Measurements from ENCODE around the gene MAD2L2. TPM values are rescaled to one million over a fixed set of nuclear protein-coding genes. Genes with fewer than 3 reads are reported as not detected.

MAD2L2 gene
- polyA plus RNA-seq, 1 donor from 2014 or later = 49.1 TPM

GRCh38 chr1:11680270-11681070, 478 bp downstream of the MAD2L2 start:
- Mint-ChIP-seq H3K36me3 (no peaks in the 10 kb centered on the region), H3K9me3 (no peaks in the 10 kb centered on the region), H3K4me3 (peak overlapping the region; percentile 93 to 97 (median 94)), H3K4me1 (peaks cover 5 to 13% (median 6%) of the 10 kb centered on the region in 3 donors), H3K27ac (peak overlapping the region; percentile 23 to 67 (median 32)), H3K27me3 (no peaks in the 10 kb centered on the region)

- Mint-ChIP-seq H3K27me3 (no peaks in the 10 kb centered on the region), H3K4me1 (peaks cover 3 to 6% (median 5%) of the 10 kb centered on the region in 3 donors), H3K36me3 (no peaks in the 10 kb centered on the region), H3K9me3 (no peaks in the 10 kb centered on the region), H3K27ac (no peak overlapping the region), H3K4me3 (peak overlapping the region in 3 of 4 donors; percentile 8 to 74 (median 63))
These were observed 2.5 kb downstream of the MAD2L2 start for GRCh38 chr1:11678442-11678841.

- no peaks in the 10 kb centered on the region for H3K27me3 Mint-ChIP-seq
- H3K27ac Mint-ChIP-seq = no peak overlapping the region
- no peaks in the 10 kb centered on the region for H3K36me3 Mint-ChIP-seq
- H3K9me3 Mint-ChIP-seq = no peaks in the 10 kb centered on the region
- H3K4me3 Mint-ChIP-seq = no peak overlapping the region
- peaks cover 3 to 5% (median 5%) of the 10 kb centered on the region in 3 donors for H3K4me1 Mint-ChIP-seq
These were observed 4.4 kb downstream of the MAD2L2 start for GRCh38 chr1:11676386-11677103.

GRCh38 chr1:11675325-11675724, 5.6 kb downstream of the MAD2L2 start:
- H3K9me3 Mint-ChIP-seq = no peaks in the 10 kb centered on the region
- H3K27me3 Mint-ChIP-seq = no peaks in the 10 kb centered on the region
- no peak overlapping the region for H3K27ac Mint-ChIP-seq
- H3K36me3 Mint-ChIP-seq = no peaks in the 10 kb centered on the region
- no peak overlapping the region for H3K4me3 Mint-ChIP-seq
- H3K4me1 Mint-ChIP-seq = peaks cover 3 to 10% (median 5%) of the 10 kb centered on the region in 3 donors

- Mint-ChIP-seq H3K27ac (no peak overlapping the region), H3K4me3 (peak overlapping the region in 1 of 4 donors; percentile 45), H3K9me3 (no peaks in the 10 kb centered on the region), H3K4me1 (peaks cover 1 to 10% (median 5%) of the 10 kb centered on the region in 3 donors), H3K27me3 (no peaks in the 10 kb centered on the region), H3K36me3 (no peaks in the 10 kb centered on the region)
These were observed 6.5 kb downstream of the MAD2L2 start for GRCh38 chr1:11674488-11674887.

- no peak overlapping the region for H3K27ac Mint-ChIP-seq
- H3K9me3 Mint-ChIP-seq = no peaks in the 10 kb centered on the region
- no peaks in the 10 kb centered on the region for H3K27me3 Mint-ChIP-seq
- H3K4me1 Mint-ChIP-seq = peaks cover 0 to 7% (median 2%) of the 10 kb centered on the region in 3 donors
- H3K36me3 Mint-ChIP-seq = no peaks in the 10 kb centered on the region
- H3K4me3 Mint-ChIP-seq = no peak overlapping the region
These were observed 7.7 kb downstream of the MAD2L2 start for GRCh38 chr1:11673089-11673769.

GRCh38 chr1:11671544-11672286, 9.2 kb downstream of the MAD2L2 start:
- no peak overlapping the region for H3K4me3 Mint-ChIP-seq
- H3K9me3 Mint-ChIP-seq = no peaks in the 10 kb centered on the region
- H3K4me1 Mint-ChIP-seq = peaks cover 0 to 7% (median 2%) of the 10 kb centered on the region in 3 donors
- H3K36me3 Mint-ChIP-seq = no peaks in the 10 kb centered on the region
- no peaks in the 10 kb centered on the region for H3K27me3 Mint-ChIP-seq
- H3K27ac Mint-ChIP-seq = no peak overlapping the region

- Mint-ChIP-seq H3K9me3 (no peaks in the 10 kb centered on the region), H3K4me1 (peaks cover 0 to 7% (median 2%) of the 10 kb centered on the region in 3 donors), H3K27ac (no peak overlapping the region), H3K4me3 (no peak overlapping the region), H3K27me3 (no peaks in the 10 kb centered on the region), H3K36me3 (no peaks in the 10 kb centered on the region)
These were observed 9.8 kb downstream of the MAD2L2 start for GRCh38 chr1:11671205-11671543.

GRCh38 chr1:11670747-11671146, 10.2 kb downstream of the MAD2L2 start:
- Mint-ChIP-seq H3K27me3 (no peaks in the 10 kb centered on the region), H3K27ac (peak overlapping the region in 1 of 3 donors; percentile 36), H3K4me1 (peaks cover 0 to 7% (median 2%) of the 10 kb centered on the region in 3 donors), H3K9me3 (no peaks in the 10 kb centered on the region), H3K36me3 (no peaks in the 10 kb centered on the region), H3K4me3 (no peak overlapping the region)

- Mint-ChIP-seq H3K4me1 (peaks cover 0 to 7% (median 2%) of the 10 kb centered on the region in 3 donors), H3K27ac (no peak overlapping the region), H3K9me3 (no peaks in the 10 kb centered on the region), H3K36me3 (no peaks in the 10 kb centered on the region), H3K27me3 (no peaks in the 10 kb centered on the region), H3K4me3 (no peak overlapping the region)
These were observed 12.4 kb downstream of the MAD2L2 start for GRCh38 chr1:11668516-11668915.

GRCh38 chr1:11664336-11665065, 16.4 kb downstream of the MAD2L2 start:
- Mint-ChIP-seq H3K27me3 (no peaks in the 10 kb centered on the region), H3K9me3 (no peaks in the 10 kb centered on the region), H3K4me1 (peaks cover 0 to 6% (median 3%) of the 10 kb centered on the region in 3 donors), H3K4me3 (peak overlapping the region; percentile 87 to 95 (median 92)), H3K36me3 (peaks cover 7% of the 10 kb centered on the region), H3K27ac (peak overlapping the region; percentile 65 to 83 (median 77))

- H3K27ac Mint-ChIP-seq = no peak overlapping the region
- peak overlapping the region in 1 of 4 donors; percentile 52 for H3K4me3 Mint-ChIP-seq
- H3K36me3 Mint-ChIP-seq = peaks cover 7% of the 10 kb centered on the region
- no peaks in the 10 kb centered on the region for H3K9me3 Mint-ChIP-seq
- no peaks in the 10 kb centered on the region for H3K27me3 Mint-ChIP-seq
- peaks cover 0 to 4% (median 3%) of the 10 kb centered on the region in 3 donors for H3K4me1 Mint-ChIP-seq
These were observed 19.8 kb downstream of the MAD2L2 start for GRCh38 chr1:11661103-11661502.

- Mint-ChIP-seq H3K4me1 (peaks cover 0 to 8% (median 4%) of the 10 kb centered on the region in 3 donors), H3K9me3 (no peaks in the 10 kb centered on the region), H3K4me3 (peak overlapping the region in 1 of 4 donors; percentile 61), H3K27ac (peak overlapping the region in 1 of 3 donors; percentile 43), H3K36me3 (peaks cover 7% of the 10 kb centered on the region), H3K27me3 (no peaks in the 10 kb centered on the region)
These were observed 21.2 kb downstream of the MAD2L2 start for GRCh38 chr1:11659748-11660147.

- Mint-ChIP-seq H3K9me3 (no peaks in the 10 kb centered on the region), H3K4me3 (no peak overlapping the region), H3K27ac (no peak overlapping the region), H3K4me1 (peaks cover 0 to 8% (median 4%) of the 10 kb centered on the region in 3 donors), H3K36me3 (peaks cover 7% of the 10 kb centered on the region), H3K27me3 (no peaks in the 10 kb centered on the region)
These were observed 22.4 kb downstream of the MAD2L2 start for GRCh38 chr1:11658542-11658941.

All from IgD-negative memory B cell (primary cell).